GM21515 (cell line): Measurements from ENCODE around the gene SPOCK1.
"Not testable (repeated sequence)": the region's sequence is repeated elsewhere in the genome, so short reads cannot be mapped to it uniquely, and the experiment has no call there.

Experiments used
- ATAC-seq: cut with Tn5 transposase; IDR thresholded peaks from one replicate; pipeline ENCODE4 v1.9.1; 2021; ENCODE audit not compliant: unreplicated experiment

The SPOCK1 gene

DNA sequence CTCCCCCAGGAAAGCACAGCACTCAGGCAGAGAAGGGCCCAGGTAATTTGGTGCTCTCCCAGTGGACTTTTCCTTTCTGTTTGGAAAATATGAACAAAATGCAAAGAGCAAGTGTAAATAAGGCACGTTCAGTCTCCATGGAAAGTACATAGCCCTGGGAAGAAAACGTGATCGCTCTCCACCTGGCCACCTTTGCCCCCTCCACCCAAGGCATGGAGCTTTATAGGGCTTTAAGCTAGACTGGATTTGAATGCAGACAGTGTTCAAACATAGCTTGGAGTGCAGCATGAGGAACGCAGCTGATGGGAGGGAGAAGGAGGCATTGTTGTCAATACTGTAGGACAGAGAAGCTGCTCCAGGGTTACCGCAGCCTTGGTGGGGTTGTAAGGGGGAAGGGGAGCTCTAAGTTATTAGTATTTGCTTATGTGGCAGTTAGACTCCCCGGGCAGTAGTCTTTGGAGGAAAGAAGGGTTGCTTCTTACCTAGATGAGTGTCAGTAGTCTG, 500.2 kb downstream of the SPOCK1 start:
- ATAC-seq = no peak

DNA sequence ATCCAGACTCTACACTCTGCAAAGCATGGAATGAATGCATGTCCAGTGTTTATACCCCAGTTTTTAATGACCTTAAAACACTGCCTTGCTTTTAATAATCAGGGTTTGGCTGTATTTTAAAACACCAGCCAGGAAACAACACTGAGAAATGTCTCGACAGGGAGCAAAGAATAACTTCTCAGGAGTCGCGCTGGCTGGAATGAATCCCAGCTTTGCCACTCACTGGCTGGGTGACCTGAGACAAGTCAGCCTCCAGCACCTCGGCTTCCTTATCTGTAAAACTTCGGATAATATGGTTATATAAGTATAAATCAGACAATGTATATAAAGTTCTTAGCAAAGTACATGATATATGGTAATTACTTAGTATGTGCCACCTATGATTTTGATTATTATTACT, 505.0 kb downstream of the SPOCK1 start:
- no peak for ATAC-seq

GRCh38 chr5:136992796-136993489, 506.2 kb downstream of the SPOCK1 start:
- ATAC-seq = no peak

DNA sequence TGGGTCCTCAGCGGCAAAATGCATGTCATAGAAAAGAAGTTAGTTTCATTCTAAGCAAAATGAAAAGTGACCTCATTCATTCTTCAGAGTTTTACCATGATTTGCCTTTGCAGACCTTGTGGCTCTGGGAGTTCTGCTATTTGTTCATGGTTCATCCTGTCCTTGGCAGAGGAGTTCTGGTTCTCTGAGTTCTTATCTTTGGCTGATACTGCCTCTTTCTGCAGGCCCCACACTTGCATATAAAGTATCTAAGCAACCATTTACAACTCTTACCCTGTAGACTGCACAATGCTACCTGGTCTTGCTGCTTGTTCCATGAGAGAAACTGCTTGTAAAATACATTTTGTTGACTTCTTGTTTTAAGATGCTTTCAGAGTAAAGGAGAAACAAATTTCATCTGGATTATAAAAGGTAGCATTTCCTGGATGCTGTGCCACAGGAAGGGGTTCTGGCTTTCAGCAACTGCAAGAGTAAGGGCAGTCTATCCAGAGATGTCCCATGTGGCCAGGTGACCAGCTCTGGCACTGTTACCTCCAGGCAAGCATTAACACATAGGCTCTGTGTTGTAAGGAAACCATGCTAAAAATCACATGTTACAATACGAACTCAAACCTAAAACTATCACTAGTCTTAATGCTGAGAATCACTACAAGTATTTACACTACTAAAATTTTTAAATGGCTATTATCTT, 513.2 kb downstream of the SPOCK1 start:
- no peak for ATAC-seq

GRCh38 chr5:136984772-136985446, 514.2 kb downstream of the SPOCK1 start:
- ATAC-seq = no peak

DNA sequence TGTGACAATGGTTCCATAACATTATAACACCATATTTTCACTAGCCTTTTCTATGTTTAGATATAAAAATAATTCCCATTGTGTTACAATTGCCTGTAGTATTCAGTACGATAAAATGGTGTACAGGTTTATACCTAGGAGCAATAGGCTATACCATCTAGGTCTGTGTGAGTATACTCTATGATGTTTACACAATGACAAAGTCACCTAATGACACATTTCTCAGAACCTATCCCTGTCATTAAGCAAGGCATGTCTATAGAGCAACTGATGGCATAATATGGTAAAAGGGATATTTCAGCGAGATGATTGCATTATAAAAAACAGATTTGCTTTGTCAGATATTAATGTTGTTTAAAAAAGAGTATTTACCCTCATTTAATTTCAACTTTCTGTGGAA, 517.2 kb downstream of the SPOCK1 start:
- no peak for ATAC-seq

DNA sequence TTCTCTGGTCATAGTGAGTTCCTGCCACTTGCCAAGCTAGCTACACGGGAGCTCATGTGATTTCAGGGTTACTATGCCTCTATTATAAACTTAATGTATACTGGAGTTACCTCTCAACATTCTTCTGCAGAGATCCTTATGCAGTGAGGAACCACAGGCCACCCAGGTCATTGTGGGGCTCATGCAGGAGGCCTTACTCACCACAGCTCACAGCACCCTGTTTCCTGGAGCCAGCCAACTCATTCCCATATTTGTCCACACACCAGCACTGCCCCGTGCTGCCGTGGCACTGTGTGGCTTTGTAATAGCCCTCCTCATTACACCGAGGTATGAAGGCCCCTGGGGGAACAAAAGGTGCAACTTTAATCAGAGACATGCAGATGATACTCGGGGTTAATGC, 520.0 kb downstream of the SPOCK1 start:
- no peak for ATAC-seq

DNA sequence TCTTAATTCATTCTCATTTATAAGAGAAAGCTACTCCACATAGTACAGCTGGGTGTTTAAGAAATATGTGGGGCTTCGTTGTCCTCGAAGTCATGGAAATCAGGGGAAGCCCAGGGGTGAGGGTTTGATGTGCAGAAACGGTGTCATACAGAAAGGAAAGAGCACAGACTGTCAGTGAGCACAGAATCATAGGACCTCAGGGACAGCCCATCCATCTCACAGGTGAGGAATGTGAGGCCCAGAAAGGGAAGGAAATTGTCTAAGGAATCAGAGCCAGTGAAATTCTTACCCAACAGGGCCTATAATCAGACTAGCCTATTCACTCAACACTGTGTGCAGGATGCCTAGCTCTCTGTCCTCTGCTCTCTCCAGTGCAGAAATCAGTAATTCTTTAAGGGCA, 535.6 kb downstream of the SPOCK1 start:
- no peak for ATAC-seq

GRCh38 chr5:136957428-136957827, 541.7 kb downstream of the SPOCK1 start:
- ATAC-seq = no peak

DNA sequence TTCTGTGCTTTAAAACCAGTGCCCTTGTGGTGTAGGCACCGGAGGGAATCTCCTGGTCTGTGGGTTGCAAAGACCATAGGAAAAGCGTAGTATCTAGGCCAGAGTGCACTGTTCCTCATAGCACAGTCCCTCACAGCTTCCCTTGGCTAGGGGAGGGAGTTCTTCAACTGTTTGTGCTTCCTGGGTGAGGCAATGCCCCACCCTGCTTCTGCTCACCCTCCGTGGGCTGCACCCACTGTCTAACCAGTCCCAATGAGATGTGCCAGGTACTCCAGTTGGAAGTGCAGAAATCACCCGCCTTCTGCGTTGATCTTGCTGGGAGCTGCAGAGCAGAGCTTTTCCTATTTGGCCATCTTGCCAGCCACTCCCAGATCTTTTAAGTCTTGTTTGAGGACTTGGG, 545.0 kb downstream of the SPOCK1 start:
- not testable (repeated sequence) for ATAC-seq

DNA sequence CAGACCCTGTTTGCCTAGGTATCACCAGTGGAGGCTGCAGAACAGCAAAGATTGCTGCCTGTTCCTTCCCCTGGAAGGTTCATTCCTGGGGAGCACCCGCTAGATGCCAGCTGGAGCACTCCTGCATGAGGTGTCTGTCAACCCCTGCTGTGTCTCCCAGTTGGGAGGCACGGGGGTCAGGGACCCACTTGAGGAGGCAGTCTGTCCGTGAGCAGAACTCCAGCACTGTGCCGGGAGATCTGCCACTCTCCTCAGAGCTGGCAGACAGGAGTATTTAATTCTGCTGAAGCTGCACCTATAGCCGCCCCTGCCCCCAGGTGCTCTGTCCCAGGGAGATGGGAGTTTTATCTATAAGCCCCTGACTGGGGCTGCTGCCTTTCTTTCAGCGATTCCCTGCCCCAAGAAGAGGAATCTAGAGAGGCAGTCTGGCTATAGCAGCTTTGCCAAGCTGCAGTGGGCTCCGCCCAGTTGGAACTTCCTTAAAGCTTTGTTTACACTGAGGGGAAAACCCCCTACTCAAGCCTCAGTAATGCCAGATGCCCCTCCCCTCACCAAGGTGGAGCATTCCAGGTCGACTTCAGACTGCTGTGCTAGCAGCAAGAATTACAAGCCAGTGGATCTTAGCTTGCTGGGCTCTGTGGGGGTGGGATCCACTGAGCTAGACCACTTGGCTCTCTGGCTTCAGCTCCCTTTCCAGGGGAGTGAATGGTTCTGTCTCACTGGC, 545.6 kb downstream of the SPOCK1 start:
- ATAC-seq = not testable (repeated sequence)

DNA sequence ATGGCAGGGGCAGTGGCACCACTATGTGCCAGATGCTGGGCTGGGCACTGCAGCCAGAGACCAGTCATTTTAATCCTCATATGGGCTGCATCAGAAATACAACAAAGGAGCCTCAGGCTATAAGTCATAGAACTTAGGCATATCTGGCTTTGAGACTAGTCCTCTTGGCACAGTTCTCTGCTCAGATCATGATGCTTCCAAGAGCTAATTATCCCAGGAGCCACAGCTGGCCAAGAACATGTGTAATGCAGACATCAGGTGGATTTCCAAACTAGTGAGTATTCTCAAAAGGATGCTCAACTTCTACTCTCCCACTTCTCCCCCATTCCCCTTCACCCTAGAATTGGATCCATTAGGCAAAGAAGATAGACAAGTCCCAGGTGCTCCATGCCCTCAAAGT, 571.6 kb downstream of the SPOCK1 start:
- no peak for ATAC-seq

- no peak for ATAC-seq
These were observed 573.1 kb downstream of the SPOCK1 start for GRCh38 chr5:136926073-136926472.
